Hepatocyte (in vitro differentiated cells): ENCODE data around the gene EHBP1.

ENCODE experiments used
- EZH2 ChIP-seq: fragments of 200-600 bp; sonication (generic); IDR thresholded peaks from 2 replicates; pipeline ENCODE4 v1.6.1; 2016; ENCODE audit warnings: antibody characterized with exemption, mild to moderate bottlenecking, borderline replicate concordance
- EZH2phosphoT487 ChIP-seq: fragments of 200-600 bp; sonication (generic); IDR thresholded peaks from one replicate; pipeline ENCODE4 v1.6.1; 2018; ENCODE audit warnings: antibody characterized with exemption, mild to moderate bottlenecking, low read depth, moderate library complexity; ENCODE audit not compliant: unreplicated experiment, severe bottlenecking
- TF ChIP-seq, protein P1 (sequence below): fragments of 200-600 bp; sonication (generic); IDR thresholded peaks from 2 replicates; pipeline ENCODE4 v1.5.1; 2016; ENCODE audit warnings: antibody characterized with exemption, mild to moderate bottlenecking; ENCODE audit not compliant: poor library complexity

- TF ChIP-seq, protein P1, sequence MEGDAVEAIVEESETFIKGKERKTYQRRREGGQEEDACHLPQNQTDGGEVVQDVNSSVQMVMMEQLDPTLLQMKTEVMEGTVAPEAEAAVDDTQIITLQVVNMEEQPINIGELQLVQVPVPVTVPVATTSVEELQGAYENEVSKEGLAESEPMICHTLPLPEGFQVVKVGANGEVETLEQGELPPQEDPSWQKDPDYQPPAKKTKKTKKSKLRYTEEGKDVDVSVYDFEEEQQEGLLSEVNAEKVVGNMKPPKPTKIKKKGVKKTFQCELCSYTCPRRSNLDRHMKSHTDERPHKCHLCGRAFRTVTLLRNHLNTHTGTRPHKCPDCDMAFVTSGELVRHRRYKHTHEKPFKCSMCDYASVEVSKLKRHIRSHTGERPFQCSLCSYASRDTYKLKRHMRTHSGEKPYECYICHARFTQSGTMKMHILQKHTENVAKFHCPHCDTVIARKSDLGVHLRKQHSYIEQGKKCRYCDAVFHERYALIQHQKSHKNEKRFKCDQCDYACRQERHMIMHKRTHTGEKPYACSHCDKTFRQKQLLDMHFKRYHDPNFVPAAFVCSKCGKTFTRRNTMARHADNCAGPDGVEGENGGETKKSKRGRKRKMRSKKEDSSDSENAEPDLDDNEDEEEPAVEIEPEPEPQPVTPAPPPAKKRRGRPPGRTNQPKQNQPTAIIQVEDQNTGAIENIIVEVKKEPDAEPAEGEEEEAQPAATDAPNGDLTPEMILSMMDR: no peak
- TF ChIP-seq EZH2: no peak
- no peak for TF ChIP-seq EZH2phosphoT487
Measured at GRCh38 chr2:62919041-62919440, 213.5 kb downstream of the EHBP1 start.
